Measurements from ENCODE around the gene P2RY10. TPM values are rescaled to one million over a fixed set of nuclear protein-coding genes. Genes with fewer than 3 reads are reported as not detected.

P2RY10 gene
- total RNA-seq, 1 experiment from 2014 or later: not detected

GRCh38 chrX:78946178-78946931, 1.2 kb downstream of the P2RY10 start:
- ChIA-PET POLR2A (ENCODE audit: low non-redundant PET) (no interaction called here), CTCF (no interaction called here)
- Histone ChIP-seq H3K36me3 (ENCODE audit: insufficient read depth, low read length, poor library complexity, severe bottlenecking) (no peaks in the 10 kb centered on the region), H3K27ac (ENCODE audit: low read depth, low read length, poor library complexity, severe bottlenecking) (no peak overlapping the region), H3K4me1 (ENCODE audit: insufficient read depth, low read length, poor library complexity, severe bottlenecking) (no peaks in the 10 kb centered on the region), H3K4me3 (ENCODE audit: low read depth, low read length, poor library complexity, severe bottlenecking) (no peak overlapping the region), H3K9me3 (ENCODE audit: low read depth, low read length, poor library complexity, severe bottlenecking) (no peaks in the 10 kb centered on the region), H3K27me3 (replicated peaks; ENCODE audit: insufficient read depth, low read depth, low read length, poor library complexity) (no peaks in the 10 kb centered on the region)
- intact Hi-C loops (cut with micrococcal nuclease; ENCODE audit: unreplicated experiment): no loop called here
- no peak for TF ChIP-seq EZH2 (IDR thresholded peaks at IDR 0.05; ENCODE audit: borderline replicate concordance, low read depth, low read length, poor library complexity, severe bottlenecking)
- TF ChIP-seq, protein P1, sequence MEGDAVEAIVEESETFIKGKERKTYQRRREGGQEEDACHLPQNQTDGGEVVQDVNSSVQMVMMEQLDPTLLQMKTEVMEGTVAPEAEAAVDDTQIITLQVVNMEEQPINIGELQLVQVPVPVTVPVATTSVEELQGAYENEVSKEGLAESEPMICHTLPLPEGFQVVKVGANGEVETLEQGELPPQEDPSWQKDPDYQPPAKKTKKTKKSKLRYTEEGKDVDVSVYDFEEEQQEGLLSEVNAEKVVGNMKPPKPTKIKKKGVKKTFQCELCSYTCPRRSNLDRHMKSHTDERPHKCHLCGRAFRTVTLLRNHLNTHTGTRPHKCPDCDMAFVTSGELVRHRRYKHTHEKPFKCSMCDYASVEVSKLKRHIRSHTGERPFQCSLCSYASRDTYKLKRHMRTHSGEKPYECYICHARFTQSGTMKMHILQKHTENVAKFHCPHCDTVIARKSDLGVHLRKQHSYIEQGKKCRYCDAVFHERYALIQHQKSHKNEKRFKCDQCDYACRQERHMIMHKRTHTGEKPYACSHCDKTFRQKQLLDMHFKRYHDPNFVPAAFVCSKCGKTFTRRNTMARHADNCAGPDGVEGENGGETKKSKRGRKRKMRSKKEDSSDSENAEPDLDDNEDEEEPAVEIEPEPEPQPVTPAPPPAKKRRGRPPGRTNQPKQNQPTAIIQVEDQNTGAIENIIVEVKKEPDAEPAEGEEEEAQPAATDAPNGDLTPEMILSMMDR (conservative IDR thresholded peaks at IDR 0.05; ENCODE audit: low read depth, low read length): no peak
- BruUV-seq (replicated peaks): no TSS peak
- DNase-seq (ENCODE audit: low spot score): no peak

- no peaks in the 10 kb centered on the region for H3K27me3 ChIP-seq (replicated peaks; ENCODE audit: insufficient read depth, low read depth, low read length, poor library complexity)
- no TSS peak for BruUV-seq (replicated peaks)
- H3K4me1 ChIP-seq (ENCODE audit: insufficient read depth, low read length, poor library complexity, severe bottlenecking): no peaks in the 10 kb centered on the region
- H3K36me3 ChIP-seq (ENCODE audit: insufficient read depth, low read length, poor library complexity, severe bottlenecking): no peaks in the 10 kb centered on the region
- intact Hi-C loops (cut with micrococcal nuclease; ENCODE audit: unreplicated experiment): loop anchor here (2.0 kb wide), 1 partner anchor 395 kb away; no protein-coding TSS in a partner anchor
- ChIA-PET POLR2A (ENCODE audit: low non-redundant PET) (no interaction called here), CTCF (interaction anchor here (1.3 kb wide), 1 partner anchor 132 kb away, joined by 4 read pairs; no protein-coding TSS in a partner anchor)
- H3K4me3 ChIP-seq (ENCODE audit: low read depth, low read length, poor library complexity, severe bottlenecking): no peak overlapping the region
- peak overlapping the region; percentile 6 for H3K27ac ChIP-seq (ENCODE audit: low read depth, low read length, poor library complexity, severe bottlenecking)
- no peaks in the 10 kb centered on the region for H3K9me3 ChIP-seq (ENCODE audit: low read depth, low read length, poor library complexity, severe bottlenecking)
- TF ChIP-seq EZH2 (IDR thresholded peaks at IDR 0.05; ENCODE audit: borderline replicate concordance, low read depth, low read length, poor library complexity, severe bottlenecking): no peak
- TF ChIP-seq, protein P1 (conservative IDR thresholded peaks at IDR 0.05; ENCODE audit: low read depth, low read length): peak; percentile 27; the same call in 1 of the 2 replicates
- peak; percentile 24 for DNase-seq (ENCODE audit: low spot score)
Measured at GRCh38 chrX:78950009-78950835, 5.0 kb downstream of the P2RY10 start.

DNA sequence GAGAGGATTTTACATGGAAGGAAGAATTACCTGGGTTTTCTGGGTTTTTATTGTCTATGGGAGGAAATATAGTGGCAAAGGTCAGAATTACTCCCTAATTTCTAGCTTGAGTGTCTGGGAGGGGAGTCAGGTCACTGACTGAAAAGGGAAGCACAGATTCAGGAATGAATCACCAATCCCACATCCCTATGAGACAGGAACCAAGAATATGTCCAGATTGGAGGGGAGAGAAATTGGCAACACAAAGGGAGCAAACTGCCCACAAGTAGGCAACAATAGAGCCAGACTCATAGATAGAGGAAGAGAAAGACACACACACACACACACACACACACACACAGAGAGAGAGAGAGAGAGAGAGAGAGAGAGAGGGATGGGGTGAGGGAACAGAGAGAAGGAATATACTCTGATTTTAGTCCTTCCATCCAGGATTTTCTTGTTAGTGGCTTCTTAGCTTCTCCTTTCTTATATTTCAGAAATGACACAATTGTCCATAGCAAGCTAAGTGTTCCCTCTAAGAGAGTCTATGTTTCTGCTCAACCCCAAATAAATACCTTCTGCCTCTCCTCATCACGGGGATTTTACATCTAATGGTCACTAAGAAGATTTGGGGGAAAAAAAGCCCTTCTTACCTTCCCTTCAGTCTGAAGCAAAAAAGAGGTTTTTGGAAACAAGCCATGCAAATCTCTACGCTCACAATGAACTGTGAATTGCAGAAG, 12.0 kb downstream of the P2RY10 start:
- no peak for DNase-seq (ENCODE audit: low spot score)
- H3K9me3 ChIP-seq (ENCODE audit: low read depth, low read length, poor library complexity, severe bottlenecking): no peaks in the 10 kb centered on the region
- ChIA-PET POLR2A (ENCODE audit: low non-redundant PET) (no interaction called here), CTCF (no interaction called here)
- H3K4me3 ChIP-seq (ENCODE audit: low read depth, low read length, poor library complexity, severe bottlenecking): no peak overlapping the region
- no peaks in the 10 kb centered on the region for H3K36me3 ChIP-seq (ENCODE audit: insufficient read depth, low read length, poor library complexity, severe bottlenecking)
- no peaks in the 10 kb centered on the region for H3K27me3 ChIP-seq (replicated peaks; ENCODE audit: insufficient read depth, low read depth, low read length, poor library complexity)
- no peak for TF ChIP-seq EZH2 (IDR thresholded peaks at IDR 0.05; ENCODE audit: borderline replicate concordance, low read depth, low read length, poor library complexity, severe bottlenecking)
- TF ChIP-seq, protein P1 (conservative IDR thresholded peaks at IDR 0.05; ENCODE audit: low read depth, low read length): no peak
- no peaks in the 10 kb centered on the region for H3K4me1 ChIP-seq (ENCODE audit: insufficient read depth, low read length, poor library complexity, severe bottlenecking)
- intact Hi-C loops (cut with micrococcal nuclease; ENCODE audit: unreplicated experiment): no loop called here
- H3K27ac ChIP-seq (ENCODE audit: low read depth, low read length, poor library complexity, severe bottlenecking): no peak overlapping the region
- no TSS peak for BruUV-seq (replicated peaks)

Measured in A673 (cell line).